ENCODE measurements around the gene GJB1.

GRCh38 chrX:71254092-71254963 is 31.3 kb downstream of the GJB1 start, which contains the start of gene ZMYM3:
- TF ChIP-seq CTCF (IDR thresholded peaks at IDR 0.05; ENCODE audit: poor library complexity) = no peak
- TF ChIP-seq EZH2phosphoT487 (IDR thresholded peaks at IDR 0.05; ENCODE audit: low read depth, severe bottlenecking, unreplicated experiment) = no peak

All from hepatocyte (in vitro differentiated cells).